HG03135 (cell line): ENCODE results near the gene EXOC3.

Experiments used
- ATAC-seq: cut with Tn5 transposase; IDR thresholded peaks from one replicate; pipeline ENCODE4 v1.9.1; 2021; ENCODE audit warnings: mild to moderate bottlenecking, moderate library complexity; ENCODE audit not compliant: unreplicated experiment

Gene EXOC3

GRCh38 chr5:424301-425110, 18.5 kb upstream of the EXOC3 start:
- ATAC-seq = peak; percentile 85

- no peak for ATAC-seq
Observed at GRCh38 chr5:425714-426113, 17.3 kb upstream of the EXOC3 start.

- ATAC-seq = no peak
Observed at GRCh38 chr5:426392-426976, 16.5 kb upstream of the EXOC3 start.

GRCh38 chr5:427415-428087, 15.4 kb upstream of the EXOC3 start:
- ATAC-seq = no peak

- no peak for ATAC-seq
Observed at GRCh38 chr5:428219-428618, 14.8 kb upstream of the EXOC3 start.

GRCh38 chr5:428754-429452, 14.1 kb upstream of the EXOC3 start:
- ATAC-seq = no peak

- no peak for ATAC-seq
Observed at GRCh38 chr5:429453-430188, 13.4 kb upstream of the EXOC3 start.

- no peak for ATAC-seq
Observed at GRCh38 chr5:430214-430925, 12.6 kb upstream of the EXOC3 start.

- peak; percentile 46 for ATAC-seq
Observed at GRCh38 chr5:431001-431710, 11.8 kb upstream of the EXOC3 start.

- no peak for ATAC-seq
Observed at GRCh38 chr5:431711-432050, 11.3 kb upstream of the EXOC3 start.

- no peak for ATAC-seq
Observed at GRCh38 chr5:432201-432927, 10.6 kb upstream of the EXOC3 start.

- ATAC-seq = no peak
Observed at GRCh38 chr5:432928-433791, 9.8 kb upstream of the EXOC3 start.

- ATAC-seq = no peak
Observed at GRCh38 chr5:433836-434235, 9.1 kb upstream of the EXOC3 start.

- no peak for ATAC-seq
Observed at GRCh38 chr5:434443-435146, 8.4 kb upstream of the EXOC3 start.

- no peak for ATAC-seq
Observed at GRCh38 chr5:435156-435790, 7.7 kb upstream of the EXOC3 start.

- no peak for ATAC-seq
Observed at GRCh38 chr5:435961-436640, 6.9 kb upstream of the EXOC3 start.

- ATAC-seq = no peak
Observed at GRCh38 chr5:436641-436975, 6.4 kb upstream of the EXOC3 start.
